A172 (cell line): ENCODE results near the gene RRAS2. TPM values are rescaled to one million over a fixed set of nuclear protein-coding genes. Genes with fewer than 3 reads are reported as not detected.

Experiments used
- total RNA-seq: library from RNA; depleted of rRNA; stranded (reverse); fragments of >200 nt; shearing (Covaris generic); gene quantifications from 2 replicates; pipeline ENCODE4 v1.2.3, GENCODE V29; 2014; rRNA removed

Gene RRAS2
- total RNA-seq, 1 experiment from 2014 or later: 138 TPM

Other genes starting within 250 kb of the RRAS2 start
- gene COPB1, start 140.6 kb upstream of the RRAS2 start, total RNA-seq: 318 and 333 TPM in 2 replicates
- 438 and 448 TPM in 2 replicates for gene PSMA1, start 161.2 kb upstream of the RRAS2 start, total RNA-seq